GM12801 (cell line): ENCODE results near the gene TSPAN14.

ENCODE experiments used
- CTCF ChIP-seq: IDR thresholded peaks from one replicate; pipeline ENCODE4 v1.5.1; 2011; ENCODE audit warnings: control low read depth; ENCODE audit not compliant: insufficient read length; ENCODE audit errors: extremely low read depth

Gene TSPAN14

GRCh38 chr10:80504897-80505465 is 50.9 kb downstream of the TSPAN14 start:
- no peak for TF ChIP-seq CTCF

GRCh38 chr10:80506189-80506575 is 52.1 kb downstream of the TSPAN14 start:
- TF ChIP-seq CTCF: no peak

GRCh38 chr10:80506836-80507487 is 52.9 kb downstream of the TSPAN14 start:
- TF ChIP-seq CTCF: no peak

- no peak for TF ChIP-seq CTCF
These were observed 54.9 kb downstream of the TSPAN14 start for GRCh38 chr10:80509108-80509402.

- TF ChIP-seq CTCF: no peak
These were observed 55.5 kb downstream of the TSPAN14 start for GRCh38 chr10:80509403-80510161.

- TF ChIP-seq CTCF: no peak
These were observed 58.0 kb downstream of the TSPAN14 start for GRCh38 chr10:80512031-80512526.

GRCh38 chr10:80513106-80513505 is 59.0 kb downstream of the TSPAN14 start:
- no peak for TF ChIP-seq CTCF
